Breast epithelium (tissue), 3 donors: ENCODE measurements around the gene KNOP1.

Experiments used
- CTCF ChIP-seq, 3 donors: fragments of 450-650 bp; IDR thresholded peaks; one replicate each; pipeline ENCODE4 v1.5.1; 2016 to 2017; ENCODE audit warnings: antibody characterized with exemption in 3 of 3, mild to moderate bottlenecking in 3 of 3, moderate library complexity in 3 of 3
- POLR2A ChIP-seq: fragments of 450-650 bp; IDR thresholded peaks from one replicate; pipeline ENCODE4 v1.6.1; 2016; ENCODE audit warnings: antibody characterized with exemption, mild to moderate bottlenecking, moderate library complexity
- POLR2AphosphoS5 ChIP-seq, 3 donors: sonication (generic); formaldehyde crosslinking; IDR thresholded peaks; one replicate each; pipeline ENCODE4 v1.6.1; 2017; ENCODE audit warnings: antibody characterized with exemption in 3 of 3

GRCh38 chr16:19672378-19672777 is 45.6 kb downstream of the KNOP1 start:
- TF ChIP-seq CTCF (IDR thresholded peaks at IDR 0.05) (no peak), POLR2AphosphoS5 (IDR thresholded peaks at IDR 0.05) (no peak), POLR2A (no peak)
